ENCODE data around the gene GSN.

GSN gene

GRCh38 chr9:121282277-121283079, 14.5 kb downstream of the GSN start:
- H3K27me3 ChIP-seq: no peaks in the 10 kb centered on the region
- no peaks in the 10 kb centered on the region for H3K9me3 ChIP-seq

GRCh38 chr9:121283080-121283398, 15.1 kb downstream of the GSN start:
- Histone ChIP-seq H3K4me1 (no peaks in the 10 kb centered on the region; the same call in 1 of the 2 replicates), H3K27me3 (no peaks in the 10 kb centered on the region)
- TF ChIP-seq CTCF (IDR thresholded peaks at IDR 0.05; ENCODE audit: low read depth, low read length): no peak

More at GRCh38 chr9:121282277-121283079, 14.5 kb downstream of the GSN start:
- Histone ChIP-seq H3K36me3 (no peaks in the 10 kb centered on the region), H3K4me1 (no peaks in the 10 kb centered on the region; the same call in 1 of the 2 replicates), H3K4me3 (ENCODE audit: low read depth, low read length) (no peak overlapping the region)
- DNase-seq: no peak
- TF ChIP-seq CTCF (IDR thresholded peaks at IDR 0.05; ENCODE audit: low read depth, low read length): no peak

GRCh38 chr9:121283856-121284732, 16.1 kb downstream of the GSN start:
- H3K36me3 ChIP-seq: no peaks in the 10 kb centered on the region
- no peak for TF ChIP-seq CTCF (IDR thresholded peaks at IDR 0.05; ENCODE audit: low read depth, low read length)
- no peaks in the 10 kb centered on the region for H3K9me3 ChIP-seq
- no peak for DNase-seq
- H3K27me3 ChIP-seq: no peaks in the 10 kb centered on the region
- H3K4me3 ChIP-seq (ENCODE audit: low read depth, low read length): no peak overlapping the region
- H3K4me1 ChIP-seq: no peaks in the 10 kb centered on the region; the same call in 1 of the 2 replicates

More at GRCh38 chr9:121283080-121283398, 15.1 kb downstream of the GSN start:
- no peak for DNase-seq
- Histone ChIP-seq H3K4me3 (ENCODE audit: low read depth, low read length) (no peak overlapping the region), H3K36me3 (no peaks in the 10 kb centered on the region), H3K9me3 (no peaks in the 10 kb centered on the region)

DNA sequence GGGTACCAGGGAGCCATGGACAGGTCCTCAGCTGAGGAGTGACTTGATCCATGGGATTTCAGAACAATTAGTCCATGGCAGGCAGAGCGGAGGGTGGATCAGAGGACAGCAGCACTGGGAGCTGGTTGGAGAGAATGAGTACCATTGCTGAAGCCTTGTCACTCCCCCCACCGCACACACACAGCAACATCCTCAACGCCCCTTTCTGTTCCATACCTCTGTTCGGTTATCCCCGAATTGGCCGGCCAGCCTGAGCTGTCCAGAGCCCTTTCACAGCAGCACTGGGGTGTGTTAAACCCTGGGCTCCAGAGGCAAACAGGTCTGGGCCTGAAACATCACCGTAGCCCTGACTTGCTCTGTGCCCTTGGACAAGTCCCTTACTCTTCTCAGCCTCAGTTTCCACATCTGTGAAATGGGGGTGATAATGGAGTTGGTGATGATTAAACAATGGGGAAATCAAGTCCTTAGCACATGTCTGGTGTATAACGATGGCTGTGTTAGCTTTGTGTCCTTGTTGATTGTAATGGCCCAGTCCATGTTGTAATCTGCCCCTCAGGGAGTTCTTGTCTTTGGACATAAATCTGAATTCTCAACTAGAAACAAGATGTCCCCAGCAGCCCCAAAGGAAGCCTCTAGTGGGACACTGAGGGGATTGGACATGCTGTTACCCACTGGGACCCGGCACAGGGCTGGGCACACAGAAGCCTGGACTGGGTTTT, 16.9 kb downstream of the GSN start:
- Histone ChIP-seq H3K36me3 (no peaks in the 10 kb centered on the region), H3K9me3 (no peaks in the 10 kb centered on the region), H3K4me1 (no peaks in the 10 kb centered on the region; the same call in 1 of the 2 replicates), H3K27me3 (no peaks in the 10 kb centered on the region), H3K4me3 (ENCODE audit: low read depth, low read length) (no peak overlapping the region)
- no peak for DNase-seq
- TF ChIP-seq CTCF (IDR thresholded peaks at IDR 0.05; ENCODE audit: low read depth, low read length): no peak

DNA sequence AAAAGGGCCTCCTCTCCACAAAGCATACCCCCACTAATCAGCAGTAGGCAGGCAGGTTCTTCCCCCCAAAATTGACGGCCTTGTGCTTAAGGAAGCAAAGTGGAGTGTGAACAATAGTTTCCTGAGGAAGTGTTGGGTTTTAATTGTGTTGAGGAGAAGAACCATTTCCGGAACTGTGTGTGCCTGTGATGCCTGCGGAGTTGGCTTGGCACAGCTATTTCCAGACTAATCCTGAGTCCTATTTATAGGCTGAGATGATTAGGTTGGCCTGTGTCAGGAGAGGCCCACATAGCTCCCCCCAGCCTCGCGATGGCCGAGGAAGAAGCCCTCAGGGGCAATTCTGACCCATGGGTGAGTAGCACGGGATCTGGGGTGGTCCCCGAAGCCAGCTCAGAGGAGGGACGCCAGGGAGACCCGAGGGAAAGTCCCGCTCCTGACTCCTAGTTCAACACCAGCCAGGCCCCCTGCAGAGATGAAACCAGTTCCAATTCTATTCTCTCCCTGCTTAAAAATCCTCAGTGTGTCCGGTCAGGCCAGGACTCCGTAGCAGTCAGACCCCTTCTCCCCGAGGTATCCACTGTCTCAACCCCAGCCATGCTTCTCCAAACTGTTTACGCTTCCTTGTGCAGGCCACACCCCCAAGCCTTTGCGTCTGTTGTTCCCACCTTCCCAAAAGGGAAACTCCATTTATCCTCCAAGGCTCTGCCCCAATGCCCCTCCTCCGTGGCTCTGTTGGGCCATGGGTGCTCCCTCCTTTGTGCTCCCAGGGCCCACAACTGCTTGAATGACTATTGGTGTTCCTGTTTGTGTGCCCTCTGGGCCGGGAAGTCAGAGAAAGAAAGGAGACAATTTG, 18.1 kb downstream of the GSN start:
- no peak overlapping the region for H3K4me3 ChIP-seq (ENCODE audit: low read depth, low read length)
- H3K4me1 ChIP-seq: no peaks in the 10 kb centered on the region; the same call in 1 of the 2 replicates
- no peak for TF ChIP-seq CTCF (IDR thresholded peaks at IDR 0.05; ENCODE audit: low read depth, low read length)
- no peak for DNase-seq
- H3K27me3 ChIP-seq: no peaks in the 10 kb centered on the region
- no peaks in the 10 kb centered on the region for H3K36me3 ChIP-seq
- H3K9me3 ChIP-seq: no peaks in the 10 kb centered on the region
